Stimulated activated CD4-positive, alpha-beta T cell treated with anti-CD3 and anti-CD28 coated beads, Interleukin-2, amount 100 ng/mL, for 4 hours (primary cell): ENCODE data around the gene CTIF.
"Not testable (repeated sequence)": the region's sequence is repeated elsewhere in the genome, so short reads cannot be mapped to it uniquely, and the experiment has no call there.

Experiments
- DNase-seq: peaks from one replicate; pipeline ENCODE4 v3.0.0-alpha.2; 2020; ENCODE audit warnings: low read depth

CTIF gene

GRCh38 chr18:48538531-48539405 is at the start of gene CTIF:
Gene CTIF, plus strand, starts transcription at chr18:48539031. Its CDS starts 80,535 bp downstream, at chr18:48619566.
- DNase-seq: peak; percentile 48

- no peak for DNase-seq
Measured at GRCh38 chr18:48490641-48491293, 48.1 kb upstream of the CTIF start.

- no peak for DNase-seq
Measured at GRCh38 chr18:48492880-48493279, 46.0 kb upstream of the CTIF start.

- no peak for DNase-seq
Measured at GRCh38 chr18:48493434-48494230, 45.2 kb upstream of the CTIF start.

- DNase-seq: no peak
Measured at GRCh38 chr18:48497863-48498262, 41.0 kb upstream of the CTIF start.

GRCh38 chr18:48500517-48500916 is 38.3 kb upstream of the CTIF start:
- DNase-seq: no peak

GRCh38 chr18:48502906-48503305 is 35.9 kb upstream of the CTIF start:
- no peak for DNase-seq

- no peak for DNase-seq
Measured at GRCh38 chr18:48504819-48505218, 34.0 kb upstream of the CTIF start.

- DNase-seq: not testable (repeated sequence)
Measured at GRCh38 chr18:48506983-48507568, 31.8 kb upstream of the CTIF start.

GRCh38 chr18:48512498-48512897 is 26.3 kb upstream of the CTIF start:
- DNase-seq: not testable (repeated sequence)

GRCh38 chr18:48514786-48515185 is 24.0 kb upstream of the CTIF start:
- no peak for DNase-seq

GRCh38 chr18:48517048-48517447 is 21.8 kb upstream of the CTIF start:
- DNase-seq: no peak

- no peak for DNase-seq
Measured at GRCh38 chr18:48519431-48520100, 19.3 kb upstream of the CTIF start.

- DNase-seq: no peak
Measured at GRCh38 chr18:48521723-48522122, 17.1 kb upstream of the CTIF start.

- DNase-seq: no peak
Measured at GRCh38 chr18:48525671-48526070, 13.2 kb upstream of the CTIF start.

- no peak for DNase-seq
Measured at GRCh38 chr18:48527461-48527860, 11.4 kb upstream of the CTIF start.

- no peak for DNase-seq
Measured at GRCh38 chr18:48528861-48529260, 10.0 kb upstream of the CTIF start.

GRCh38 chr18:48529796-48530195 is 9.0 kb upstream of the CTIF start:
- no peak for DNase-seq

GRCh38 chr18:48530399-48531081 is 8.3 kb upstream of the CTIF start:
- no peak for DNase-seq

GRCh38 chr18:48531082-48531403 is 7.8 kb upstream of the CTIF start:
- no peak for DNase-seq

- DNase-seq: no peak
Measured at GRCh38 chr18:48531908-48532307, 6.9 kb upstream of the CTIF start.
